ENCODE results near the gene CDC42SE2. TPM values are rescaled to one million over a fixed set of nuclear protein-coding genes. Genes with fewer than 3 reads are reported as not detected.

CDC42SE2 gene
- total RNA-seq, 1 donor from 2014 or later, result 12.8 TPM

GRCh38 chr5:131386779-131387178 lies 122.9 kb downstream of the CDC42SE2 start:
- Histone ChIP-seq H3K9me3 (no peaks in the 10 kb centered on the region), H3K27me3 (no peaks in the 10 kb centered on the region), H3K27ac (no peak overlapping the region), H3K36me3 (peaks cover 3 to 6% of the 10 kb centered on the region in 2 donors), H3K4me3 (no peak overlapping the region), H3K4me1 (peaks cover 0 to 4% of the 10 kb centered on the region in 2 donors)
- no peak for DNase-seq (ENCODE audit: low spot score in 2 of 2)
- TF ChIP-seq CTCF (IDR thresholded peaks at IDR 0.05), result no peak
- intact Hi-C loops (cut with DNase I), result loop anchor here (10.0 kb wide), 1 partner anchor 122 kb away; the partner anchor contains the start of gene CDC42SE2

- Histone ChIP-seq H3K36me3 (peaks cover 3 to 6% of the 10 kb centered on the region in 2 donors), H3K27ac (no peak overlapping the region), H3K27me3 (no peaks in the 10 kb centered on the region), H3K4me1 (peaks cover 0 to 4% of the 10 kb centered on the region in 2 donors), H3K4me3 (no peak overlapping the region), H3K9me3 (no peaks in the 10 kb centered on the region)
- intact Hi-C loops (cut with DNase I), result loop anchor here (10.0 kb wide), 1 partner anchor 122 kb away; the partner anchor contains the start of gene CDC42SE2
- DNase-seq (ENCODE audit: low spot score in 2 of 2), result no peak
- TF ChIP-seq CTCF (IDR thresholded peaks at IDR 0.05), result no peak
Observed at GRCh38 chr5:131387255-131387654, 123.4 kb downstream of the CDC42SE2 start.

GRCh38 chr5:131389096-131389868 lies 125.4 kb downstream of the CDC42SE2 start:
- DNase-seq (ENCODE audit: low spot score in 2 of 2), result no peak
- TF ChIP-seq CTCF (IDR thresholded peaks at IDR 0.05), result no peak
- H3K27ac ChIP-seq, result no peak overlapping the region
- H3K36me3 ChIP-seq, result peaks cover 3 to 6% of the 10 kb centered on the region in 2 donors
- H3K4me1 ChIP-seq, result peaks cover 3 to 14% of the 10 kb centered on the region in 2 donors
- no peaks in the 10 kb centered on the region for H3K9me3 ChIP-seq
- no peak overlapping the region for H3K4me3 ChIP-seq
- no peaks in the 10 kb centered on the region for H3K27me3 ChIP-seq
- intact Hi-C loops (cut with DNase I), result loop anchor here (10.0 kb wide), 1 partner anchor 124 kb away; the partner anchor contains the start of gene CDC42SE2

GRCh38 chr5:131389869-131390265 lies 126.0 kb downstream of the CDC42SE2 start:
- H3K36me3 ChIP-seq, result peaks cover 3 to 6% of the 10 kb centered on the region in 2 donors
- intact Hi-C loops (cut with DNase I), result loop anchor here (10.0 kb wide), 1 partner anchor 125 kb away; the partner anchor contains the start of gene CDC42SE2
- no peak for DNase-seq (ENCODE audit: low spot score in 2 of 2)
- H3K4me3 ChIP-seq, result no peak overlapping the region
- no peaks in the 10 kb centered on the region for H3K27me3 ChIP-seq
- no peaks in the 10 kb centered on the region for H3K9me3 ChIP-seq
- peaks cover 3 to 10% of the 10 kb centered on the region in 2 donors for H3K4me1 ChIP-seq
- no peak overlapping the region for H3K27ac ChIP-seq
- no peak for TF ChIP-seq CTCF (IDR thresholded peaks at IDR 0.05)

GRCh38 chr5:131392466-131393095 lies 128.7 kb downstream of the CDC42SE2 start:
- intact Hi-C loops (cut with DNase I), result no loop called here
- Histone ChIP-seq H3K36me3 (peaks cover 0 to 6% of the 10 kb centered on the region in 2 donors), H3K27ac (no peak overlapping the region), H3K9me3 (no peaks in the 10 kb centered on the region), H3K4me3 (no peak overlapping the region), H3K27me3 (no peaks in the 10 kb centered on the region), H3K4me1 (peaks cover 3 to 10% of the 10 kb centered on the region in 2 donors)
- no peak for DNase-seq (ENCODE audit: low spot score in 2 of 2)
- no peak for TF ChIP-seq CTCF (IDR thresholded peaks at IDR 0.05)
